EH (cell line): Measurements from ENCODE around the gene COG8.

Source experiments
- DNase-seq: peaks from one replicate; pipeline ENCODE4 v3.0.0-alpha.2; 2015; ENCODE audit warnings: low read depth

The COG8 gene

DNA sequence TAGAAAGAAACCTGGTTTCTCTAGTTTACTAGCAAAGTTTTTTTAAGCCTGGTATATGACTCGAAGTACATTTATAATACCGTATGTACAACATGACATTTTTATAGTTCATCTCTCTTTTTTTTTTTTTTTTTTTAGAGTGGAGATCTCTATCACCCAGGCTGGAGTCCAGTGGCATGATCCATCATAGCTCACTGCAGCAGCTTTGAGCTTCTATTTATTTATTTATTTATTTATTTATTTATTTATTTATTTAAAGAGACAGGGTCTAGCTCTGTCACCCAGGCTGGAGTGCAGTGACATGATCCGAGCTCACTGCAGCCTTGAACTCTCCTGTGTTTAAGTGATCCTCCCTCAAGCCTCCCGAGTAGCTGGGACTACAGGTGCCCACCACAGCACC, 54.1 kb downstream of the COG8 start:
- DNase-seq, result peak; percentile 50

DNA sequence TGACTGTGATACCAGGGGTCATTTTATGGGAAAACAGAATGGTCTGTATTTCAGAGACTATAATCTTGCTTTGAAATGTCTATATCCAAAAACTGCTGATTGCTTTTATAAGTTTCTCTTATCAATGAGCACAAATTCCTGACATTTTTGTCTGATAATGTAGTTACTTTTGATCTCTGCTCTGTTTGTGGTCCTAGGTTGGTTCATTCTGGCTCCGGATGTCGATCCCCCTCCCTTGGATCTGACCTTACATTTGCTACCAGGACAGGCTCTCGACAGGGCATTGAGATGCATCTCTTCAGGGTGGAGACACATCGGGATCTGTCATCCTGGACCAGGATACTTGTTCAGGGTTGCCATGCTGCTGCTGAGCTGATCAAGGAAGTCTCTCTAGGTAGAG, 55.5 kb downstream of the COG8 start:
- no peak for DNase-seq

GRCh38 chr16:69277413-69277812, 62.0 kb downstream of the COG8 start:
- DNase-seq, result no peak
